GM12865 (cell line): Measurements from ENCODE around the gene CMTM5.
"Not testable (repeated sequence)": the region's sequence is repeated elsewhere in the genome, so short reads cannot be mapped to it uniquely, and the experiment has no call there.

ENCODE experiments used
- DNase-seq: peaks from one replicate; pipeline ENCODE4 v3.0.0; 2010; ENCODE audit warnings: low read depth
- H3K4me3 ChIP-seq: 2 replicates; pipeline ENCODE4 v1.5.1; 2011; ENCODE audit warnings: mild to moderate bottlenecking, low read depth, low read length, control low read depth
- TF ChIP-seq, protein P1 (sequence below): IDR thresholded peaks from 2 replicates; pipeline ENCODE4 v1.5.1; 2011; ENCODE audit warnings: low read length, control low read depth, low read depth, inconsistent platforms; ENCODE audit not compliant: insufficient read depth; ENCODE audit errors: missing control alignments

The CMTM5 gene

DNA sequence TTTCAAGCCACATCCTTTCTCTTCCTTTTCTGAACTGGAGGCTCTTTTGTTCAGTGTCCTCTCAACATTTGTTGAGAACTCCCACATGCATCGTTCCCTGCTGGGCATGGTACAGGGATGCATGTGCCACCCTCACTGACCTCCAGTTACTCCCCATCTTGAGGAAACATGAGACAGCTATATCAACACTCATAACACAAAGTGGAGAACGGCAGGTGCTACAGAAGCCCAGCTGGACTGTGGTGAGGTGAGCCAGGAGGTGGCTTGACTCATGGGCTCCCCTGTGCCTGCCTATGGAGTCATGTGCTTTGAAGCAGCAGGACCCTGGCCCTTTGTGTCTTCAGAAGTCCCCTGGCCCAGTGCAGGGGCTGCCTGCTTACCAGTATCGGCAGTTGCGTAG lies 21.5 kb downstream of the CMTM5 start:
- TF ChIP-seq, protein P1, sequence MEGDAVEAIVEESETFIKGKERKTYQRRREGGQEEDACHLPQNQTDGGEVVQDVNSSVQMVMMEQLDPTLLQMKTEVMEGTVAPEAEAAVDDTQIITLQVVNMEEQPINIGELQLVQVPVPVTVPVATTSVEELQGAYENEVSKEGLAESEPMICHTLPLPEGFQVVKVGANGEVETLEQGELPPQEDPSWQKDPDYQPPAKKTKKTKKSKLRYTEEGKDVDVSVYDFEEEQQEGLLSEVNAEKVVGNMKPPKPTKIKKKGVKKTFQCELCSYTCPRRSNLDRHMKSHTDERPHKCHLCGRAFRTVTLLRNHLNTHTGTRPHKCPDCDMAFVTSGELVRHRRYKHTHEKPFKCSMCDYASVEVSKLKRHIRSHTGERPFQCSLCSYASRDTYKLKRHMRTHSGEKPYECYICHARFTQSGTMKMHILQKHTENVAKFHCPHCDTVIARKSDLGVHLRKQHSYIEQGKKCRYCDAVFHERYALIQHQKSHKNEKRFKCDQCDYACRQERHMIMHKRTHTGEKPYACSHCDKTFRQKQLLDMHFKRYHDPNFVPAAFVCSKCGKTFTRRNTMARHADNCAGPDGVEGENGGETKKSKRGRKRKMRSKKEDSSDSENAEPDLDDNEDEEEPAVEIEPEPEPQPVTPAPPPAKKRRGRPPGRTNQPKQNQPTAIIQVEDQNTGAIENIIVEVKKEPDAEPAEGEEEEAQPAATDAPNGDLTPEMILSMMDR, result no peak
- no peak overlapping the region for H3K4me3 ChIP-seq
- no peak for DNase-seq

DNA sequence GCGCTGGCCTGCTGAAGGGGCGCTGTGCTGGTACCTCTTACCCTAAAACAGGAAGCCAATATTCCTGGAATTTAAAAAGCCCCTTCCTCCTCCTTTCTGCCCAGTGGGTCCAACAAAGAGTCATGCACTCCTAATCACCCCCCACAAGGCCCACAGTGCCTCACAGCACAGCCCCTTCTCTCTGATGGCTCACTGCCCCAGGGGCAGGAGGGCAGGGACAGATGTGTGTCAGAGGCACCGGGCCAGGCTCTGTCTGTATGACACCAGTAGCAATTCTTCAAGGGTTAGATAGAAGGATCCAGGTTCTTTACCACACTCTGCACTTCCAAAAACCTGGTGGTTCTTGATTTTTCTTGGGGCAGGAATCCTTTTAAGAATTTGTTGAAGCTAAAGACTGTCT lies 22.3 kb downstream of the CMTM5 start:
- no peak for DNase-seq
- TF ChIP-seq, protein P1, result no peak
- no peak overlapping the region for H3K4me3 ChIP-seq

DNA sequence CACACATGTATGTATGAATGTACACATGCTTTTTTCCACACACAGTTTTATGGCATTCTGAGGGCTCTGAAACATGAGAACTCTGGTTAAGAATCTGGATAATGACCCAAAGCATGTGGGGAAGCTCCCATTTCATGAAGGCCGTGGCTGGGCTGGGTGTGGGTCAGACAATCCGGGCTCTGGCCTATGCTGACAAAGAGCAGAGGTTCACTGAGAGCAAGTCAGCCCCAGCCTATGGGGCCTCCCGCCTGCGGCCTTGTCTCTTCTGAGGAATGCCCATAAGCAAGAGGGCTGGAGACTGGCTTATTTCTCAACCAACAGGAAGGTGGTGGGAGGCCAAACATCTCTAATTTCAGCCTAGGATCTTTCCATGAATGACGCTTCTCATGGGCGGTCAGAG lies 22.7 kb downstream of the CMTM5 start:
- no peak for DNase-seq
- TF ChIP-seq, protein P1, result no peak
- H3K4me3 ChIP-seq, result no peak overlapping the region

DNA sequence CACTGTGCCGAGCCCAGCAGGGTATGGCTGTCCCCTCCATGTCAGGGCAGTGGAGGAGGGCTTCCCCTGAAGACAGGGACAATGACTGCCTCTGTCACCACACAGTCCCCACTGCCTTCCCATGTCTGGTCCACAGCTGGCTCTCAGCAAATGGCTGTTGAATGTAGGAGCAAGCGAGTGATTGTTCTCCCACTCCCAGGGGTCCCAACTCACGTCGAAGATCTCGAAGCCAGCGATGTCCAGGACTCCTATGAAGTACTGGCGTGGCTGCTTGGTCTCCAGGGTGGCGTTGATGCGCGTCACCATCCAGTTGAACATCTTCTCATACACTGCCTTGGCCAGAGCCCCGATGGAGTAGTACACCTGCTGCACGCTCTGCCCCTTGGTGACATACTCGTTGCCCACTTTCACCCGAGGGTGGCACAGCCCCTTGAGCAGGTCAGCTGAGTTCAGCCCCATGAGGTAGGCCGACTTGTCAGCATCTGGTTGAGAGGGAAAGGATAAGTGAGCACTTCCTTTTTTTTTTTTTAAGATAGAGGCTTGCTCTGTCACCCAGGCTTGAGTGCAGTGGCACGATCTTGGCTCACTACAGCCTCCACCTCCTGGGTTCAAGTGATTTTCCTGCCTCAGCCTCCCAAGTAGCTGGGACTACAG lies 23.8 kb downstream of the CMTM5 start:
- not testable (repeated sequence) for H3K4me3 ChIP-seq

DNA sequence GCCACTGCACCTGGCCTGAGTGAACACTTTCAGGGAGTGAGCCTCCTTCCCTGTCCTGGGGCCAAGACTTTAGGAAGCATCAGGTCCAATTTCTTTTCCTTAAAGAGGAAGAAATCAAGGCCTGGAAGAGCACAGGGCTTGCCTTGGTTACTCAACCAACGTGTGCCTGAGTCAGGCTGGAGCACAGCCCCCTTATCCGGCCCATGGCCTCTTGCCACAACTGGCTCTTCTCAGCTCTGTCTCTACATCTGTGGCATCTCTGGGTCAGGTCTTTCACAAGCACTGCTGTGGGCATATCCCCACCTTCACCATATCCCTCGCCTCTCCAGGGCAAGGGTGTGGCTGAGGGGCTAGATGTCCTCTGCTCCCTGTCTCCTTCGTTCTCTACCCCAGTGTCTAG lies 24.4 kb downstream of the CMTM5 start:
- TF ChIP-seq, protein P1, result no peak
- DNase-seq, result no peak

More for the DNA sequence above, 23.8 kb downstream of the CMTM5 start:
- not testable (repeated sequence) for DNase-seq

DNA sequence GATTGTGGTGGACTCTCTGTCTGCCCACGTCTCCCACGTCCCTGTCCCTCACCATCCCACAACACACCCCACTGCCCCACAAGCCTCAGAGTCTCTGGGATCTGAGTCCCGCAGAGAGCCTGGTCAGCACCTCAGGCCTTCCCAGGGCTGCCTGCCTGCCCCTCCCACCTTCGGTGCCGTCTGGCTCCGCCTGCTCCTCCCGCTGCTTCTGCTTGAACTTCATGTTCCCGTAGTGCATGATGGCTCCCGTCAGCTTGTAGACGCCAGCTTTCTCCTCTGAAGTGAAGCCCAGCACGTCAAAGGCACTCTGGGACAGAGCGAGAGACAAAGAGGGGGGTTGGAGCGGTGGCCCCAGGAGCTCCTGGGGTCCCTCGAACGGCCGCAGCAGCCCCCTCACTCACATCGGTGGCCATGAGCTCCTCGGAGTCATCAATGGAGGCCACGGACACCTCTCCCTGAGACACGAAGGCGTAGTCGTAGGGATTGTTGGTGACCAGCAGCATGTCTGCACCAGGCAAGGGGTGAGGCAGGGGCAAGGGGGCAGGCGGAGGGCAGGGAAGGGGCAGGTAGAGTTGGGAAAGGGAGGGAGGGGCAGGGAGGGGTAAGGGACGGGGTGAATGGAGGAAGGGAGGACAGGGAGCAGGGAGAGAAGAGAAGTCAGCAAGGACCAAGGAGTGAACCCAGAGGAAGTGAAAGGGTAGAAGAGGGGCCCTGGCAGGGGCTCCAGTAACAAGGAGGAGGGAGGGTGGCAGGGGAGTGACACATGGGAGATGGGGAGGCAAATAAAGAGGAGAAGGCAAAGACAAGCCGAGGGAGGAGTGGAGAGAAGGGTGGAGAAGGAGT lies 25.7 kb downstream of the CMTM5 start:
- DNase-seq, result no peak
- no peak overlapping the region for H3K4me3 ChIP-seq
- TF ChIP-seq, protein P1, result no peak

More for the DNA sequence above, 24.4 kb downstream of the CMTM5 start:
- H3K4me3 ChIP-seq, result no peak overlapping the region

DNA sequence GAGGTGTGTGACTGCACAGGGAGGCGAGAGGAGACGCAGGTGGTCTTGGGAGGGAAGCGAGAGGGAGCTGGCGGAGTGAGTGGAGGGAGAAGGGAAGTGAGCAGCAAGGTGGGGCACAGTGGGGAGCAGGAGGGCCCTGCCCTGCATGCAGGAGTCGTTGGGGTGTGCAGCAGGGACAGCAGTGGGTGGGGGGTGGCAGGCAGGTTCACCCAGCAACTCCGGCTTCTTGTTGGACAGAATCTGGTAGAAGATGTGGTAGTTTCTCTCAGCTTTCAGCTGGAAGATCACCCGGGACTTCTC lies 26.2 kb downstream of the CMTM5 start:
- H3K4me3 ChIP-seq, result no peak overlapping the region
- no peak for DNase-seq
- TF ChIP-seq, protein P1, result no peak
